NCI-H2196 treated with DMSO at 0.1 percent for 48 hours (cell line): ENCODE data around the gene HES7.

Experiments used
- DNase-seq: peaks from one replicate; lab custom pipeline; 2025; ENCODE audit not compliant: unreplicated experiment; lab: John Stamatoyannopoulos, UW

The HES7 gene

DNA sequence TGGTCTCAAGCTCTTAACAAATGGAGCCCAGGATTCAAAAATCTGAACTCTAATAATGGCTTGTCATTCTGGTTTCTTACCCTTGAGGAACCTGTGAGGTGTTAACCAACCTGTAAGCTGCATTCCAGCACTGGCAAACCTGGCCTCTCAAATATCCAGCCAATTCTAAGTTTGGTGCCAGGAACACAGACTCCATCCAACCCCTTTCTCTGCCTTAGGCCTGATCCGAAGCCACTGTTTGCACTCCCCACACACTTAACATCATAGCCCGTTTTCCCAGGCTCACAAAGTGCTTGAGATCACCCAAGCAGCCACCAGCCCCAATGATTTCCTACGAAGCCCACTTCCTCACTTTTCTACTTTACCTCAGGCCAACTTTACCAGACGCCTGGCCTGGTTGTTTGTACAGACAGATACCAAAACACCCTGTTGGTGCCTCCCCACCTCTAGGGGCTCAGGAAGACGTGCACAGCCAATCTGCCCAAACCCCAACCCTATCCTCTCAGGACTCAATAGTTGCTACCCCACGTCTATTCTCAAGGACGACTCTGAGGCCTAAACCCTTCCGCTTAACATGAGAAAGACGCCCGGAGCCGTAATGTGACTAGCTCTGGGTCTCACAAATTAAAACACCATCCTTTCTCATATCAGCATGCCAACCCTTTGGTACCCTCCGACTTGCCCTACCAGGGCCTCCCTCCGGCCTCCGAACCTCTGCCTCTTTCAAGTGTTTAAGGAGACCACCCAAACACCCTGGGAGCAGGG is 31.5 kb upstream of the HES7 start:
- DNase-seq, result no peak

DNA sequence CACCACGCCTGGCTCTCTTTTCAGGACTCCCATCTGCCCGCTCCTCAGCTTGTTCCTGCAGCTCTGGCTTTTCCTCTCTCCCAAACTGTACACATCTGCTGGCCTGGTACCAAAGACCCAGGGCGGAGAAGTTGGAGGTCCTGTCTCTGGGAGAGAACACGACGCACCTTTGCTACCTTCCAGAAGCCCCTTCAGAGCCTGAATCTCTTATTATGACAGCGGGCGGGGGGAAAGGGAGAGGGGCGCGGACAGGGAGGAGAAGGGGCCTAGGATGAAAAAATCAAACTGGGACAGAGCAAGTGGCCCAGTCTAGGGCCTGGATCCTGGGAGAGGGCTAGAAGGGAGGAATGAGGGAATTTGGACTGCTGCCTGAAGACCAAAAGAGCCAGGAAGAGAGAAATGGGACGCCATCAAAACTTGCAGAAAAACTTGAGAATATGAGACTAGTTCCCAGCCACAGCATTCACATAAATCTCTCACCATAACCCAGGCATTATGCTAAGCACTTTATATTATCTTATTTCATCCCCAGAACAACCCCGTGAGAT is 30.8 kb upstream of the HES7 start:
- no peak for DNase-seq

DNA sequence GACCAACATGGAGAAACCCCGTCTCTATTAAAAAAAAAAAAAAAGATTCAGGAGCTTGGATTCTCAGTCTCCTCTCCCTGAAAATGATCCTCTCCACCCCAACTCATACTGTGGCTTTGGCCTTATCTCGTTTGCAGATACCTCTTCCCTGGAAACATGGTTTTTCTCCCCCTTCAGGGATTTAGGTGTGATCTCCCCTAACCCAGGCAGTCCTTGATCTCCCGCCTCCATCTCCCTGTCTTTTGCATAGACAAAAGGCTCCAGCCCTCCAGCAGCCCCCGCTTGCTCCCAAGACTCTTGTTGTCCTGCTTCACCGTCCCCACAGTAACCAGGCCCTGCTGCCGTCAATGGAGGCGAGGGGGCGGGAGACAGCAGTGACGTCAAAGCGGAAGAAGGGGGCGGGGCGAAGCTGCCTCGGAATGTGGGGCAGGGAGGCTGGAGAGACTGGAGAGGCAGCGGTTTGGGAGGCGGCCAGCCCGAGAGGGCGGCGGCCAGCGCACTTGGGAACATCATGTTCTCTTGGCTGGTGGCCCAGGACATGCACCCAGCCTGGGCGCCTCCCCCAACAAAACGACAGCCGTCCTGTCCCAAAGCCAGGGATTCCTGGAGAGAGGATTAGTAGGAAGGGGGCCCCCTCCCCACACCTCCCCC is 30.2 kb upstream of the HES7 start:
- peak; percentile 60 for DNase-seq

DNA sequence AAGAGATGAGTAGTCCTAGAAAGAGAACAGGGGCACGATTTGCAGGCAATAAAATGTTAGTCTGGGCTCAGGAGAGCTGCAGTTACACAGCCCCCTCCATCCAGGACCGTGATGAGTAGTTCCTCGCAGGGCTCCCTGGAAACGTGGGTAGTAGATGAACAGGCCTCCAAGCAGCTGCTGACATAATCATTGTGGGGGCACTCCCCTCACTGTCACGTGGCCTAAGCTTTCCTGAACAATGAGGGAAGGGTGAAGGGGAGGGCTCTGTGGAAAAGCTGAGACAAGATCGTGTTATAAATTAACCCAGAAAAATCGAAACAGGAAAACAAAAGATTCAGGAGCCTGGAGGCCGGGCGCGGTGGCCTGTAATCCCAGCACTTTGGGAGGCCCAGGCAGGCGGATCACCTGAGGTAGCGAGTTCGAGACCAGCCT is 29.6 kb upstream of the HES7 start:
- no peak for DNase-seq

DNA sequence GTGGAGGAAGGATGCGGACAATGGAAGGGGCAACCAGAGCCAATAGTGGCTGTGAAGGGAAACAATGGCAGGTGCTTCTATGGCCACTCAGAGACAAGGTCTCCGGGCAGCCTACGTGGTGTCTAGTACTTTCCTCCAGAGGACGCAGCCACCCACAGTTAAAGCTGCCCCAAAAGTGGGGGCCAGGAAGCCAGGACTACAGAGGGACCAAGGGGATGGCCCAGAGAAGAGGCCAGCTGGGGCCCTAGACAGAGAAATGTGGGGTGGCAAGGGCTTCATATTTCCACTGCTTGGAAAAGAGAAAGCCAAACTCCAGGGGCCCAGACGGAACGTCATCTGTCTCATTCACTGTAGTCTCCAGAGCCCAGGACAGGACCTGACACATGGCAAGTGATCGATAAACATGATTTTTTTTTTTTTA is 29.1 kb upstream of the HES7 start:
- DNase-seq, result no peak

DNA sequence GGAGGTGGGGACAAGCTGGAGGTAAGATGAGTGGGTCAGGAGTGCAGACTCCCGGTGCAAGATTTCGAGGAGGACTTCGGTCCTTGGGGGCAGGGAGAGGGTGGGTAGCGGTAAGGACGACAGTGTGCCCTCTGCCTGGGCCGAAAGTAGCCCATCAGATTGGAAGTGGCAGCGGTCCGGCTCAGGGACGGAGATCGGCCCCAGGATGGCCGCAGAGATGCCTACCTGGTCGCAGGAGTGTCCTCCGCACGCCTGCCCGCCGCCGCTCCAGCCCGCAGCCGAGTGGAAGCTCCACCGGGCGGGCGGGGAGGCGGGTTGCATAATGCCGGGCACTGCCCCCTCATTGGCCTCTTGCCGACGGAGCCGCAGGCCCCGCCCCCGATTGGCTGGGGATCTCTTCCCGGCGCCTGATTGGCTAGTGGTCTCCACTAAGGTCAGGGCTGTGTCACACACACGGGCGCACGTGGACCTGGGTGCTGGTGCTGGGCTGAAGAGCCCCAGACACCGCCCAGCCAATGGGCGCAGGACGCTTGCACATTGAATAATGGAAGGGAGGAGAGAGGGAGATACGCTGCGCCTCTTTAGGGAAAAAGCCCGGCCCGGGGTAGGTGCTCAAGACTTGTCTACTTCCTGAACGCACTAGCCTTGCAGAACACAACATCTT is 28.3 kb upstream of the HES7 start, which contains the start of gene PER1:
Gene PER1 (minus strand): TSS at position 293 of the 664 bp plus-strand sequence. CDS start 1,698 bp downstream, outside the sequence.
- DNase-seq, result peak; percentile 67

DNA sequence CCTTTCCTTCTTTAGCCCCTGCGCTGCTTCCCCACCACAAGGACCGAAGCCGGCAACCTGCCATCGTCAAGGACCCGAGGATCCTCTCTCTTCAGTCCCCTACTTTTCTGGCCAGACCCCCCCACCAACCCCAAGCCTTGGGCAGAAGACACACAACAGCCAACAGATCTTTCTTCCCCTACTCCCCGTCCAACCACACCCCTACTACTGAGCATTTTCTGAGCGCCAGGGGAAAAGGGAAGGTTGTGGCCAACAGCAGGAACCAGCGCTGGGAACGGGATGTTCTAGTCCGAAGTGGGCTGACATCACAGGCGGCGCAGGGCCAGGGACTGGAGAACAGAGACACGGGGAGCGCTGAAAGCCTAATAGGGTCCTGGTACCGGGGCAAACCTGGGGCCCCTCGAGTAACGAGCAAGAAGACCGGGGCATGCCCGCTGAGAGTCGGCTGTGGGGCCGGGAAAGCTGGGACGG is 27.8 kb upstream of the HES7 start:
- DNase-seq, result no peak

DNA sequence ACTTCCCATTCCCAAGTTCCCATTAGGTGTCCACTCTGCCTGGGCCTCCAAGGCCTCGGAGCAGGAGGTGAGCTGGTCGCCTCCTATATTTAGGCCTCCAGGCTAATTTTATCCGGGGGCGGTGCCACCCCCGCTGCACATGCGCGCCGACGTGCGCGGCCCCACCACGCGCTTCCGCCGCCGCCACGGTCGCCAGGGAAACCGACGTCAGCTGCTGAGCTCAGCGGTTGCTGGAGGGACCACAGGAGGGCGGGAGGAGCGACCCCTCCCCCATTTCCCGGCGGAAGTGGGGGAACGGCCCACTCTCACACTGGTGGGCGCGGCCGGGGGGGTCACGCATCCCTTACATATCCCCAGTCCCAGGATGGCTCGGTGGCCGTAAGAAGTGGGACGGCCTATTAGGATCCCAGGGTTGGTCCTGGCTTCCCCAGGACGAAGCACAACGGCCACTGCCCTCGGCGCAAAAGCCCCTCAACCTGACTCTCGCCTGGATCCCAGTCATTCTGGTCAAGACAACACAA is 27.3 kb upstream of the HES7 start:
- DNase-seq, result peak; percentile 17

DNA sequence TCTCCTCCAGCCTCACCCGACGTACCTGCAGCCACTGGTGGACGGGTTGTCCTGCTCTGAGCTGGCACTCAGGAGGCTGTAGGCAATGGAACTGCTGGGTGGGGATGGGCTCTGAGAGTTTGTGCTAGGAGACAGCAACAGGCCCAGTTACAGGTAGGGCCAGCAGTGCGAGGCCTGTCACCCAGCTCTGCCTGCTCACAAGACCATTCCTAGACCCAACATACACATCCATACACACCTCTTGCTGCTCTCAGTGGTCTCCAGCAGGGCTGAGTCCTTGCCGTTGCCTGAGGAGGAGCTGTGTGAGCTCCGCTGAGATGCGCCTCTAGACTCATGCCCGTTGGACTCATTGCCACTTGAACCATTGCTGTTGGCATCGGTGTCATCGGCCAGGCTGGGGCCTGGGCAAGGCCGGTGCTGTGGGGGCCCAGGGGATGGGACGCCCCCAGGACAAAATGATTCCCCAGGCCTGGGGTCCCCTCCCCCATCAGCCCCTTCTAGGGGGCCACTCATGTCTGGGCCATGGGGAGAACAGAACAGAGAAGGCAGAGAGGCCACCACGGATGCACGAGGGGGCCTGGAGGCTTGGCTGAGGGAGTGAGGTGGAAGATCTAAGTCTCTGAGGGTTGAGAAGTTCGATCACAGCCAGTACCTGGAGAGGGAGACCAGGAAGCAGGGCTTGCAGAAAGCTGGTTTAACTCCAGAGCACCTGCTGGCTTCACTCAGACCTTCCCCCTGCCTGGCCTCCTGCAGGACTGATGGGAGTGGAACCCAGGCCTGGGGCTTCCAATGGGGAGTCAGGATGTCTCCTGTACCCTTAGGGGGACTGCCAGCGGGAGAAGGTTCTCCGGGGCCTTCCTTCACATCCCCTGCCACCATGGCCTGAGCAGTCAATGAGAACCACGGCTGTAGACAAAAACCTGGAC is 26.6 kb upstream of the HES7 start:
- no peak for DNase-seq

DNA sequence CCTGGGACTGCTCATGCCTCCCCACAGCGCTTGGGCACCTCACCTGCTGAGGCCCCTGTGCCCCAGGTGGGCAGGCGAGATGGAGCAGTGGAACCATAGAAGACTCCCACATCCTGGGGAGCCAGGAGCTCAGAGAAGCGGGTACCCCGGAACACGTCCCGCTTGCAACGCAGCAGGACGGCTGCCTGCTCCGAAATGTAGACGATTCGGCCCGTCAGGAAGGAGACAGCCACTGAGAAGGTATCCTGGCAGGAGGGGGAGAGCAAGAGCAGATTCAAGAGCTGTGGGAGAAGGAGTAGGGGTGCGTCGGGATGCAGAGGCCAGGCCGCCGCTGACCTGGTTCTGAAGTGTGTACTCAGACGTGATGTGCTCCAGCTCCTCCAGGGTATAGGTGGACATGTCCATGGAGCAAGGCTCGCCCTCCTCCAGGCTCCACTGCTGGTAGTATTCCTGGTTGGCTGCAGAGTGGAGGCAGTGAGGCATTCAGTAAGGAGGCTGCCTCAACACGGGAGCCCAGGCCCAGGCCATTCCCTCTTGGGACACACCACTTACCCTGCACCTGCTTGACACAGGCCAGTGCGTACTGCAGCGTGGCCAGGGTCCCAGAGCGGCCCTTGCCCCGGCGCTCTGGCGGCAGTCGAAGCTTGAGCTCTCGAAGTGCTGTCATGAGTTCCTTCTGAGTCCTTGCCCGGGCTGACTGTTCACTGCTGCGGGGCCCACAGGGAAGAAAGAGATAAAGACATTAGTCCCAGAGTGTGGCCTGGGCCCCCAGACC is 25.7 kb upstream of the HES7 start:
- no peak for DNase-seq

DNA sequence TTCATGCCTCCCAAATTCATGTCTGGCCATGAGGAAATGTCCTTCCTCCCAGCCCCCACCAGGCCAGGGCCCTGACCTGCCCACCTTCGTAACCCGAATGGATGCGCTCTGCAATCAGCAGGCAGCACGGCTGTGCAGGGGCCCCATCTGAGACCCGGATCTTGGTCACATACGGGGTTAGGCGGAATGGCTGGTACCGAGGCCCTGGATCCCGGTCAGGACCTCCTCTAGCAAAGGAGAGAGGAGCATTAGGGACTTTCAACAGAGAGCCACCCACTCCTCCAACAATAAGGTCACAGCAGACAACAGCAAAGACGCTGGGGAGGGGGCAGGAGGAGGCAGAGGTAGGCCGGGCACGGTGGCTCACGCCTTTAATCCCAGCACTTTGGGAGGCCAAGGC is 24.7 kb upstream of the HES7 start:
- DNase-seq, result no peak

DNA sequence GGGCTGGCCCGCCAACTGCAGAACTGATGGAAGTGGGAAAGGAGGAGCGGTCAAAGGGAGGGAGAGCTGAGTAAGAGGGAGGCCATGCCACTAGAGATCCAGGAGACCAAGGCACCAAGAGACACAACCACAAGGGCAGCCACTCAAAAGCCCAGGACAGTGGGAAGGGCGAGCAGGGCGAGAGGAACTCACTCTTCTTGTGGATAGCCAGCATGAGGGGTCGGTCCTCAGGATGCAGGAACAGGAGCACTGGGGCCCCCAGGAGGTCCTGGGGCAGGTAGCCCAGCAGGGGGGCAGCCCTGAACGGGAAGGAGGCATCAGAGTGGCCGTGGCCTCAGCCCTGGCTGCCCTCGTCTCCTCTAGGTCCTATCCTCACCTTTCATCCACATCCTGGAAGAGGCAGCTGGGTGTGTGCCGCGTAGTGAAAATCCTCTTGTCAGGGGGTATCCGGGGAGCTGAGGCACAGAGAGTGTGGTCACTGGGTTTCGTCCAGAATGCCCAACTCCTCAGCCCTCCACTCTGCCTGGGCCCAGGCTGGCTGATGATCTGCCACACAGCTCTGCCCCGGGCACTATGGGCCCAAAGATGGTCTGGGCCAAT is 24.0 kb upstream of the HES7 start:
- DNase-seq, result no peak

DNA sequence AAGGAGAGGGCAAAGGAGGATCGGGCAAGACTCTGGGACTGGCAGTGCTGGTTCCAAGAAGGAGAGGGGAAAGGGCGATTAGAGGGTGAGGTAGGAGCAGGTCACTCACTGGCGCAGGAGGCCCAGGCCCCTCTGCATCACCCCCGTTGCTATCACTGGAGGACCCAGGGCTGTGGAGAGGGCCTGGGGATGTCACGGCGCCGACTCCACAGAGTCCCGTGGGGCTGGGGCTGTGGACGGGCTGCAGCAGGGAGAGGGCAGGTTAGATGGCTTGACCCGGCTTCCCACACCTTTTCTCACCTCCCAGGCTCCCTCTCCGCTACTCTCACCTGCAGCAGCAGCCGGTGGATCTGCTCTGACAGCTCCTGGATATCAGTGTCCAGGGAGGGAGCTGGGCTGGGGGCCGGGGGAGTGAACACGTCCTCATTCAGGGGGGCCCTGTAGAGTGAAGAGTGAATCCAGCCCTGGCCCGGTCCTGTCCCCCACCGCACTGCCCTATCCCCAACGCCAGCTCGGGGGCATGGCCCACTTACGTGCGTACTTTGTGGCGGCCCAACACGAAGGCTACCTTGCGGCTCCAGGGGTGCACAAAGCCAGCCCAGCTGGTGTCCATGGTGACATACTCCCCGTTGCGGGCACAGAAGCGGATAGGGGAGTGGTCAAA is 23.4 kb upstream of the HES7 start:
- no peak for DNase-seq

DNA sequence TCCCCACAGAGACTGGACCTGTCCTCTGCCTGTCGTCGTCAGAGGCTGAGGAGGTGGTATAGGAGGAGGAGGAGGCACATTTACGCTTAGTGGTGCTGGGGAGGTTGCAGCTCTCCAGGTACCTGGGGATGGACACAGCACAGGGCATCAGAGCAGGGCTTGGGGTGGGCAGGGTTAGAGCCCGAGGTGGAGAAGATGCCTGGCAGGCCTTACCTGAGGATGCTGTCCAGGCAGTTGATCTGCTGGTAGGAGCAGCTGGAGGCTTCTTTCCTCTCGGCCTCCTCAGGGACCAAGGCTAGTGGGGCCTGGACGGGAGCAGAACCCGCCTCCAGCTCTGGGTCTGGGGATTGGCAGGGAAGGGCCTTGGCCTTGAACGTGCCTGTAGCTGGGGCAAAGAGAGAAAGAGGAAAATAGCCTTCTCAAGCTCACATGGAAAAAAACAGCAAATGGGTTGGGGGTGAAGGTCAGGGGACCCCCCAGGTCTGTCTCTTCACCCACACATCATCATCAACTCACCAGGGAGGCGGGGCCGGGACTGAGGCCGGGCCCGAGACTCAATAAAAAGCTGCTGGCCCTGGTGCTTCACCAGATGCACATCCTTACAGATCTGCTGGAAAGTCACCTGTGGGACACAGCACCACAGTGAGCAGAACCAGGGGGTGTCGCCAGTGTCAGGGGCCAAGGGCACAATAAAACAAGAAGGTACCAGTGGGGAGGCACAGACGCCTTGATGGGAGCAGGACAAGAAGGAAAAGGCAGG is 22.7 kb upstream of the HES7 start:
- no peak for DNase-seq

DNA sequence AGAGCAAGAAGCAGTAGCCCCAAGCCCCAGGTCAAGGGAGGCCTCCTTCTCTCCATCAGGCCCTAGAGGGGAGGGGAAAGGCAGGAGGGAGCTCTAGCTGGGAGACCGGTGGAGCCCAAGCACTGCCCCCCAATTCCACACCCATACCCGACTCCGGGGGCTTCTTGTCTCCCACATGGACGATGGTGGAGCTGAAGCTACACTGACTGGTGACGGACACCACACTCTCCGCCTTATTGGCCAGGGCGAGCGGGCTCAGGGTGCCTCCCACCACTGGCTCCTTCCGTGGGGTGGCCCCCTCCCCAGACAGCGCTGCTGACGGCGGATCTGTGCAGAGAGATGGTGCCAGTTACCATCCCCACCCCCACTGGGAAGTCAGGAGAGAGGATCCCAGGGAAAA is 21.9 kb upstream of the HES7 start:
- DNase-seq, result no peak

DNA sequence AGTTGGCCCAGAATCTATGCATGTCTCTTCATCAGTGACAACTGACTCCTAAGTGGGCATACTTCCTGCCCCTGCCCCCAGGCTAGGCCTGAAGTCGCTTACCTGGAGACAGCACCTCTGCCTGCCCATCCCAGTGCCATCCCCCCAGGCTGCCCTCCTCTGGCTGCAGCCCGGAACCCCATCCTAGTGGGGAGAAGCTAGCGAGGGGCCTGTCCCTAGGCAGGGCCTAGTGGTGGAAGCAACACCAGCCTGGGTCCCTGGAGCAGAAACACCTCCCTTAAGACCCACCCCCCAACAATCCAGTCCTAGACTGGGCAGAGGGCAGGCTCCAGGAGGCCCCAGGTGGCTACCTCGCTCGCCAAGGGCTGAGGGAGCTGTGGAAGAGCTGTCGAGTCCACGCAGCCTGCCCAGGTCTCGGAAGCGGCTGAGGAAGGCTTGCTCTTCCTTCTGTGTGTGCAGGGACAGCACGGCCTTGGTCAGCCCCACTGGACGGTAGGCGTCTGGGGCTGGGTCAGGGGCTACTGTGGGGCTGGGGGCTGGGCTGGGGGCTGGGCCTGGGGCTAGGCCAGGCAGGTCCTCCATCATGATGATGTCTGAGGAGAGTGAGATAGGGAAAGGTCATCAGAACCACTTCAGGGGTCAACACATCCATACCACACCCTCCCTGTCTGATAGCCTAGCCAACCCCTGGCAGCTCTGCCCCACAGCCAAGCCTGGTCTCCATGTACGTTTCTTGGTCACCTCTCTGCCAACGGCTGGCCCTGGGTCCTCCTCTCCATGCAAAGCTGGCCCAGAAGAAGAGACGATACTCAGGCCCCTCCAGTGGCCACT is 20.7 kb upstream of the HES7 start:
- no peak for DNase-seq
